ENCODE data around the gene LGR4. TPM values are rescaled to one million over a fixed set of nuclear protein-coding genes. Genes with fewer than 3 reads are reported as not detected.

LGR4 gene
- total RNA-seq, 1 donor from 2014 or later, result 39.6 TPM

DNA sequence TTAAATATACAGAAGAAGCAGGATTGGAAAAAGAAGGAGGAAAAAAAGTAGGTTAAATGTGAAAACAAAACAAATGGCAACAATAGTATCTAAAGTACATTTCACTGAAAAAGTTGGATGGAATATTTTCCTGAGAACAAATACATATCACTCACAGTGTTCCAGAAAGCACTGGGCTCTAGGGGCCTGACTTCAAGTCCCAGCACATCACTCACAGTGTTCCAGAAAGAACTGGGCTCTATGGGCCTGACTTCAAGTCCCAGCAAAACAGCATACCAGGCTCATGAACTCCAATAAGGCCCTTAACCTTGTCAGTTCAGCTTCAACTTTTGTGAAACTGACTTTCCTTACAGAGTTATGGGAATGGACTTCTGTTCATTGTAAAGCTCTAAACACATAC, 63.5 kb downstream of the LGR4 start:
- H3K27ac Mint-ChIP-seq, result no peak overlapping the region
- no peak for DNase-seq (ENCODE audit: extremely low spot score, unreplicated experiment)
- H3K4me3 Mint-ChIP-seq, result no peak overlapping the region
- TF ChIP-seq, protein P1, sequence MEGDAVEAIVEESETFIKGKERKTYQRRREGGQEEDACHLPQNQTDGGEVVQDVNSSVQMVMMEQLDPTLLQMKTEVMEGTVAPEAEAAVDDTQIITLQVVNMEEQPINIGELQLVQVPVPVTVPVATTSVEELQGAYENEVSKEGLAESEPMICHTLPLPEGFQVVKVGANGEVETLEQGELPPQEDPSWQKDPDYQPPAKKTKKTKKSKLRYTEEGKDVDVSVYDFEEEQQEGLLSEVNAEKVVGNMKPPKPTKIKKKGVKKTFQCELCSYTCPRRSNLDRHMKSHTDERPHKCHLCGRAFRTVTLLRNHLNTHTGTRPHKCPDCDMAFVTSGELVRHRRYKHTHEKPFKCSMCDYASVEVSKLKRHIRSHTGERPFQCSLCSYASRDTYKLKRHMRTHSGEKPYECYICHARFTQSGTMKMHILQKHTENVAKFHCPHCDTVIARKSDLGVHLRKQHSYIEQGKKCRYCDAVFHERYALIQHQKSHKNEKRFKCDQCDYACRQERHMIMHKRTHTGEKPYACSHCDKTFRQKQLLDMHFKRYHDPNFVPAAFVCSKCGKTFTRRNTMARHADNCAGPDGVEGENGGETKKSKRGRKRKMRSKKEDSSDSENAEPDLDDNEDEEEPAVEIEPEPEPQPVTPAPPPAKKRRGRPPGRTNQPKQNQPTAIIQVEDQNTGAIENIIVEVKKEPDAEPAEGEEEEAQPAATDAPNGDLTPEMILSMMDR (conservative IDR thresholded peaks at IDR 0.05), result no peak
- H3K4me1 Mint-ChIP-seq (ENCODE audit: unreplicated experiment), result peaks cover 15% of the 10 kb centered on the region
- H3K9me3 Mint-ChIP-seq, result no peaks in the 10 kb centered on the region
- H3K27me3 Mint-ChIP-seq, result no peaks in the 10 kb centered on the region
- peaks cover 12% of the 10 kb centered on the region for H3K36me3 Mint-ChIP-seq

DNA sequence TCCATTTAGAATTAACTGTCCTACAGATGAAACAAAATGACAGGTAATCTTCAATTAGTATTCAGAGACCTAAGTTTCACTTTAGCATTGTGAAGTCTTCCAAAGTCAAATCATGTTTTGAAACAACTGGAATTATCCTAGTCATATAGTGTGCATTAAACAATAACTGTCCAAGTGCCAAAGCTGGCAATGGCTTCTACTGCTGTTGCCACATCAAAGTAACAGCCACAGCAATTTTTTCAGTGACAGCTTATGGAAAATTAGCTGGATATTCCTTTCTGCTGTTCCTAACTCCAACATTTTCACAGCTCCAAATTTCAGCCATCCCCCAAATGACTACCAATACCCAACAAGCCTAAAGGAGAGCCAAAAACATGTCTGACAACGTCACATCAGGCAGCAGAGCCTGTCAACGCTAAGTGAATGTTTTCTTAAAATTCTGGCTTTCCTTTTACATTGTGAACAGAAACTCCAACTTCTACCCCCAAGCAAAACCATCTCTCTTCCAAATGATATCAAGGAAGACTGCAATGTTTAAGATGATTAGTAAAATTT, 64.3 kb downstream of the LGR4 start:
- H3K36me3 Mint-ChIP-seq, result peaks cover 9% of the 10 kb centered on the region
- H3K27ac Mint-ChIP-seq, result no peak overlapping the region
- H3K4me1 Mint-ChIP-seq (ENCODE audit: unreplicated experiment), result peaks cover 8% of the 10 kb centered on the region
- TF ChIP-seq, protein P1 (conservative IDR thresholded peaks at IDR 0.05), result no peak
- H3K9me3 Mint-ChIP-seq, result no peaks in the 10 kb centered on the region
- no peak overlapping the region for H3K4me3 Mint-ChIP-seq
- DNase-seq (ENCODE audit: extremely low spot score, unreplicated experiment), result no peak
- H3K27me3 Mint-ChIP-seq, result no peaks in the 10 kb centered on the region

DNA sequence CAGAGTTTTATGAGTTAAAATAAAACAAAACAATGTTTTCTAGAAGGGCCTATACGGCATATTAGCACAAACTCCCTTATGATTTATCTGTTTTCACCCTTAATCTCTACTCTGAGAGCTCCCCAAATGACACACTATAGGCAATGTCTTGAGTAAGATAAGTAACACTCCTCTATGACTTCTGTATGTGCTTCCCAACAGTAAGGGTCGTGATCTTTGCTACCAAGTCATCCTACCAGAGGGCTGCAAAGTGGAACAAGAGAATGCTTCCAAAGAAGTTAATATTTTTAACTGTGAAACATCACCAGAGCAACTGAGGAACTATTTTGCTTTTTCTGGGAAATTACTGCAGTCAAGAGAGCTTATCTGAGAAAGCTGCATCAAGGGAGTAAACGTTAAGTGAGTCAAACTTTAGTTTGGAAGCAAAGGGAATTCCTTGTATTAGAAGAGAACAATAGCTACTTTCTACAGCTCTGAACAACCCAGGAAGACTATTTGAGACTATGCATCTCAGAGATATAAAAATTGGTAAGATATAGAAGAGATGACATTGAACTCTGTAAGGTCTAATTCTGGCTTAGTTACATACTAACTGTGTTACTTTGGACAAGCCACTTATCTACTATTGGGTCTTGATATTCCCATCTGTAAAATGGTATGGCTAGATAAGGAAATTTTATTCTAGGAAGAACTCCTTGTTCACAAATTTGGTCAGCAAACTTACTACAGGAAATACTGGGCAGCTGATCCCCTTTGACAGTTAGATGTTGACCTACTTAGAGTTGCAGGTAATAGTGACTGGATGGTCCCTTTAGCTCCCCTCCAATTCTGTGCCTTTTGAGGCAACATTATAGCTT, 65.9 kb downstream of the LGR4 start:
- TF ChIP-seq, protein P1 (conservative IDR thresholded peaks at IDR 0.05), result no peak
- peaks cover 9% of the 10 kb centered on the region for H3K36me3 Mint-ChIP-seq
- no peak overlapping the region for H3K4me3 Mint-ChIP-seq
- peaks cover 3% of the 10 kb centered on the region for H3K4me1 Mint-ChIP-seq (ENCODE audit: unreplicated experiment)
- DNase-seq (ENCODE audit: extremely low spot score, unreplicated experiment), result no peak
- H3K27me3 Mint-ChIP-seq, result no peaks in the 10 kb centered on the region
- no peak overlapping the region for H3K27ac Mint-ChIP-seq
- H3K9me3 Mint-ChIP-seq, result no peaks in the 10 kb centered on the region

DNA sequence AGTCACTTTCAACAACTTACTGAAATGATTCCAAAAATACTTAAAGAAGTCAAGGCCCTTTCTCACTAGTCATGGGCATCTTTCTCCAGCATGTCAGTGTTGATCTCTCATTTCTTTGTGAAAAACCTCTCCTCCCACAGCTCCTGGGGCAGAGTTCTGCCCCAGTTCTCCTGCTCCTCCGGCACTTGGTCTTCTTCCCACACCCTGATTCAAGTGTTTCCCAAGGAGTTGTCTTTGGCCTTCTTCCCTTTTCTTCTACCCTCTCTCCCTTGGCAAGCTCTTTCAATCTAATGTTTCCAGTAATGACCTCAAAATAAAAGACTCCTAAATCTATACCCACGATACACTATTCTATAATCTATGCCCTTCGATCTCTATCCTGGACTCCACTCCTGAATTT, 67.5 kb downstream of the LGR4 start:
- H3K9me3 Mint-ChIP-seq, result no peaks in the 10 kb centered on the region
- TF ChIP-seq, protein P1 (conservative IDR thresholded peaks at IDR 0.05), result no peak
- H3K36me3 Mint-ChIP-seq, result peaks cover 9% of the 10 kb centered on the region
- H3K27ac Mint-ChIP-seq, result no peak overlapping the region
- H3K4me3 Mint-ChIP-seq, result no peak overlapping the region
- H3K27me3 Mint-ChIP-seq, result no peaks in the 10 kb centered on the region
- peaks cover 10% of the 10 kb centered on the region for H3K4me1 Mint-ChIP-seq (ENCODE audit: unreplicated experiment)
- no peak for DNase-seq (ENCODE audit: extremely low spot score, unreplicated experiment)

DNA sequence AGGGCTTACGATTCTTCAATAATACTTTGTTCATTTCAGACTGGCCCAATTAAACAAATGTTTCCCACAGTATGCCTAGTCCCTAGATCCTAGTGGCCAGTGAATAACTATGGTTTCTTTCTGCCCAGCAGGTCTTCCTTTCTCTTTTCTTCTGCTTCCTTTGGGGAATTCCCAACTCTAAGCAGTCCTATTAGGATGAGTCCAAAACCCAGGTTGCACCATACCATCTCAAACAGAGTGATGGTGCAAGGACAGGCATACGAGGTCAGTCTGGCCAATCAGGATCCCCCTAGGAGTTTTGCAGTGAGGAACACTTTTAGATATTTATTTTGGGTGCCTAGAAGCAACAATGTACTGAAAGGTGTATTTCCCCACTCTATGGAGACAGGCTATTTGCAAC, 68.2 kb downstream of the LGR4 start:
- H3K27ac Mint-ChIP-seq, result no peak overlapping the region
- no peak overlapping the region for H3K4me3 Mint-ChIP-seq
- no peaks in the 10 kb centered on the region for H3K27me3 Mint-ChIP-seq
- H3K4me1 Mint-ChIP-seq (ENCODE audit: unreplicated experiment), result peaks cover 10% of the 10 kb centered on the region
- DNase-seq (ENCODE audit: extremely low spot score, unreplicated experiment), result no peak
- TF ChIP-seq, protein P1 (conservative IDR thresholded peaks at IDR 0.05), result no peak
- peaks cover 9% of the 10 kb centered on the region for H3K36me3 Mint-ChIP-seq
- no peaks in the 10 kb centered on the region for H3K9me3 Mint-ChIP-seq

Data from type B pancreatic cell (in vitro differentiated cells).